AG10803 (cell line): Measurements from ENCODE around the gene NXPH1.

Source experiments
- DNase-seq: peaks from one replicate; pipeline ENCODE4 v3.0.0; 2010; ENCODE audit warnings: low read depth
- H3K4me3 ChIP-seq: 2 replicates; pipeline ENCODE4 v1.5.1; 2011; ENCODE audit warnings: mild to moderate bottlenecking, low read length, control low read depth
- TF ChIP-seq, protein P1 (sequence below): conservative IDR thresholded peaks from 2 replicates; pipeline ENCODE4 v1.5.1; 2011; ENCODE audit warnings: mild to moderate bottlenecking, low read length, control low read depth, inconsistent platforms

The NXPH1 gene

DNA sequence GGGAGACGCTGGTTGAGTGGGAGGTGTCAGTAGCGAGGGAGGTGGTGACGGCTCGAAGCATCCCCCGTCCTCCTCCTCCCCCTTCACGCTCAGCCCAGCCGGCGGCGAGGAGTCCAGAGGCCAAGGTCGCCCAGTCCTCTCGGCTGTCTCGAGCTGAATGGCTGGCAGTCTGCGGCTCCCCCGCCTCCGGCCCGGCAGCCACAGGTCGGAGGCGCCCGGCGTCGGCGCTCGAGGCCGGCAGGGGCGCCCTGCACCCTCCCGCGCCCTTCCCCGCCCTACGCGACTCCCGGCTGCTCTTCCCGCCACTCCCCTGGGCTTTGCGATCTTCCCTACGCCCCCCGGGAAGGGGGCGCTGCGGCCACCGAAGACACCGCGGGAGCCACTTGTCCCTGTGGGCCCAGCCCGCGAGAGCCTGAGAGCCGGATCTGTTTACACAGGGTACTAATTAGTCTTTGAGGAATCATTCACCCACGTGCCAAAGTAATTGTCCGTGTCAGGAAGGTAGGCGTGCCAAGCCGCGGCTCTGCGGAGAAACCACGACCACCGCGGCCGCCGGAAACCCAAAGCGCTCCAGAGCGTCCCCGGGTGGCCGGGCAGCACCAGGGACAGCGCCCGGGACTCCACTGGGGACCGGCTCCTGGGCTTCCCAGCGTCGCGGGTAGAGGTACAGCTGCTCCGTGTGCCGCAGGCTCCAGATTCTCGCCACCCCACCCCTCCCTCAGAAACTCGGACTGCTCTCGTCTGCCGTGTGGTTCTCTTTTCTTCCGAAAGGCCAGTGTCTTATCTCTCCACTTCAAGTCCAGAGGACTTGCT, at the start of gene NXPH1:
Gene NXPH1 (plus strand): TSS at position 133 of the 813 bp plus-strand sequence.
- DNase-seq, result no peak
- H3K4me3 ChIP-seq, result no peak within 1 kb of the TSS
- TF ChIP-seq, protein P1, sequence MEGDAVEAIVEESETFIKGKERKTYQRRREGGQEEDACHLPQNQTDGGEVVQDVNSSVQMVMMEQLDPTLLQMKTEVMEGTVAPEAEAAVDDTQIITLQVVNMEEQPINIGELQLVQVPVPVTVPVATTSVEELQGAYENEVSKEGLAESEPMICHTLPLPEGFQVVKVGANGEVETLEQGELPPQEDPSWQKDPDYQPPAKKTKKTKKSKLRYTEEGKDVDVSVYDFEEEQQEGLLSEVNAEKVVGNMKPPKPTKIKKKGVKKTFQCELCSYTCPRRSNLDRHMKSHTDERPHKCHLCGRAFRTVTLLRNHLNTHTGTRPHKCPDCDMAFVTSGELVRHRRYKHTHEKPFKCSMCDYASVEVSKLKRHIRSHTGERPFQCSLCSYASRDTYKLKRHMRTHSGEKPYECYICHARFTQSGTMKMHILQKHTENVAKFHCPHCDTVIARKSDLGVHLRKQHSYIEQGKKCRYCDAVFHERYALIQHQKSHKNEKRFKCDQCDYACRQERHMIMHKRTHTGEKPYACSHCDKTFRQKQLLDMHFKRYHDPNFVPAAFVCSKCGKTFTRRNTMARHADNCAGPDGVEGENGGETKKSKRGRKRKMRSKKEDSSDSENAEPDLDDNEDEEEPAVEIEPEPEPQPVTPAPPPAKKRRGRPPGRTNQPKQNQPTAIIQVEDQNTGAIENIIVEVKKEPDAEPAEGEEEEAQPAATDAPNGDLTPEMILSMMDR, result no peak

DNA sequence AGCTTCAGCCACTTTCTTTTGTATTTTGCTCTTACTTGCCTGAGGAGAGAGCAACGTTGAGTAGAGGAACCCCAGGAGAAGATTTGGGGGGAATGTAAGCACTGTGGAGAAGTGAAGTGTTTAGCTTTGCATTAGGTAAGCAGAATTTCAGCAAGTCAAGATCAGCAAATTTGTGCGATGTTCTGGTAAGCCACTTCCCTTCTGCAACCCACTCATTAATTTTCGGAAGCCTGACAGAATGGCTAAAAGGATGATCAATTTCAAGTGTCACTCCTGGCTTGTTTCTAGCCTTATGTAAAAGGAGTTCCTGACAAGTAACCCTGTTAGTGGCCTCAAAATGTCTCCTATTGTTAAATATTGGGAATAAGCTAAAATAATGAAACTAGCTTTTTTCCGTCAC, 48.5 kb upstream of the NXPH1 start:
- TF ChIP-seq, protein P1, result no peak
- no peak overlapping the region for H3K4me3 ChIP-seq
- DNase-seq, result no peak

DNA sequence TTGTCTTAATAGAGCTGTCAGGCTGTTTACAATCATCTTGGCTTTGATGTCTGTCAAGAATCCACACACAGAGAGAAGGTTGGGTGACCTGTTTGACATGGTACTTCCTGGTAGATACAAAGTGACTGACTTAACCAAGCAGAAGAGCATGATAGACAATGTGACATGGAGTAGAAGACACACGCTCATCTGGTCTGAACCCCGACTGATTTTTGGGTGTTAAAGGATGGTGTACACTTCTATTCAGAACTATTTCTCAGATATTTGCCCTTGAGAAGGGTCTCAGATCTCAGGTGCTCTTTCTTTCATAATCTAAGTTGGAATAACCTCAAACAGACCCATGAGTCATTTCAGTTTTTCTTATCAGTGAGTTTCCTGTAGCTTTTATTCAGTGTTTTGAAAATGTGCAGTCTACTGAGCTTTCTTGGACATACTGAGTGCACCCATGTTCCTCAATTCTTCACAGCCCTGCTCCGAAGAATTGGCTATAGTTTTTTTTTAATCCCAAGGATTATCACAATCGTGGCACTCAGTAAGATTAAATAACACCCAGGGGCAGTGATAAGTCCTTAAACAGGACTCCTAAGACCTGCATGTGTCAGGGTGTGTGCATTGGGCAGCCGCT, 46.4 kb upstream of the NXPH1 start:
- DNase-seq, result no peak
- no peak overlapping the region for H3K4me3 ChIP-seq
- TF ChIP-seq, protein P1, result no peak

DNA sequence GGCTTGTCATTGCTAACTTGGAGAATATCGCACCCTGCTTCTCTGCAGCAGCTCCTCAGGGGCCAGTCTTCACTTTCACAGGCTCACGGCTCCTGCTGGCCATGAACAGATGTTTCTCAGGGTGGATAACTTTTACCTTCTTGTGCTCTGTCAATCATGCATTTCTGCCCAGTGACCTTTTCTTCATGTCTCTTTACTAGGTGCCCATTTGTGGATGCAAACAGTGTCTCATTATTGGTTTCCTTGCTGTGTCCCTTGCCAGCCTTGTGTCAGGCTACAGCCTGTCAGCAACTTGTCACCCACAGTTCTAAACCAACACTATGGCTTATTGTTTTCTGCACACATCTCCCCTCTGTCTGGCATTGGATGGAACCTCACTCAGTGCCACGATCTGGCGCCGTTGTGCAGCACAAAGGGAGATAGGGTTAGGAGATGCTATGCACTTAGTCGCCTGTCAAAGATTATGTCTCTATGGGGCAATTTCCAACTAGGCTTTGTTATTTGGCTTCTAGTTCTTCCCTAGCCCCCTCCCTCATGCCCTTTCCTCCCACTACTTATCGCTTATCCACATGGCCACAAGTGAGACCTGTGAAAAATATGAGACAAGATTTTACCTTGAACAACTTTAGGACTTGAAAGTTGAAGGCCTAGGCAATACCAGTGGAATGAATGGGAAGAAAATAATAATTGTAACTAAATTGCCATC, 45.7 kb upstream of the NXPH1 start:
- DNase-seq, result no peak
- TF ChIP-seq, protein P1, result no peak
- no peak overlapping the region for H3K4me3 ChIP-seq

DNA sequence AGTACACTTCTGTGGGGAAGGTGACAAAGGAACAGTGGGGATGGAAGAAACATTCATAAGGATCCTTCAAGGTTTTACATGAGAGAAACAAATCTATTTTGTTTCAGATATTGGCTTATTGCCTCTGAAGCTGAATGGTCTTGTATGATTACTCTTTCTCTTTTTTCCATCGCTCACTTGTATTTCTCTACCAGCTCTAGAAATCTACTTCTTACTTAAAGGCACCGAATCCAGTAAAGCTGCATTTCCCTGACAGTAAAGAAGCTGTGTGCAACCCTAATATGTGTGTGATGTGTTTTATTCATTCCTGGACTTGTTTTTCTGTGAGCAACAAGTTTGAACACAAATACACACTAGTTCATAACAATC, 45.2 kb upstream of the NXPH1 start:
- TF ChIP-seq, protein P1, result no peak
- no peak overlapping the region for H3K4me3 ChIP-seq
- no peak for DNase-seq

DNA sequence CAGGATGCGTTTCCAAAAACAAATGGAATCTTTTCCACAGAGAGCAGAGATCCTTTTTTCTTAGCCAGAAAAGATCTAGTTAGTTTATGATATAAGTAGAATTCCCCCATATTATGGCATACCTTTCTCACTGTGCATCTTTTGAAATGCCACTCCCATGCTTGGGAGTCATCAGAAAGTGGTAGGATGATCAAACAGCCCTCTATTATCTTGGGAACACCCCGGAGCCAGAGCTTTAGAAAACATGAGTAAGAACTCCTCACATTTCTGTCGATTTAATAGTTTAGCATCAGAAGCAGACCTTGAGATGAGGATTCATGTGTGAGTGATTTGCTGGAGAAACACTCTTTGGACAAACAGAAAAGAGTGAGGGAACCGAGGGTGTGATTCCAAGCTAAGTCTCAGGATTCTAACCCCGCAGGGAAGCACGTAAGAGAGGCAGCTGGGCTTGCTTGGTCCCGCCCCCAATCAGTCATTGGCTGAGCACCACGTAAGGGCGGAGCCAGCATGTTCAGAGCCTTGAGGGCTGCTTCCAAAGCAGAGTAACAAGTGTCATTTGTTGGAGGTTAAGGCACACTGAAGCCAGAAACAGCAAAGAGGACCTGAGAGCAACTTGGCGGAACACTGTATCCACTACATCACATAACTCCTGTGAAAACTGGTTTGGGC, 43.7 kb upstream of the NXPH1 start:
- TF ChIP-seq, protein P1, result no peak
- no peak for DNase-seq
- H3K4me3 ChIP-seq, result no peak overlapping the region
